ENCODE measurements around the gene AFF4.

- TF ChIP-seq ZNF274 (IDR thresholded peaks at IDR 0.05; ENCODE audit: low read depth, low read length) (no peak), YY1 (IDR thresholded peaks at IDR 0.05; ENCODE audit: insufficient read depth, insufficient read length) (no peak)
Observed at GRCh38 chr5:132979976-132980375, 16.5 kb upstream of the AFF4 start.

All from NT2/D1 (cell line).